Muscle of arm (tissue), 14 donors: ENCODE data around the gene PSG11. TPM values are rescaled to one million over a fixed set of nuclear protein-coding genes. Genes with fewer than 3 reads are reported as not detected.
"Not testable (repeated sequence)": the region's sequence is repeated elsewhere in the genome, so short reads cannot be mapped to it uniquely, and the experiment has no call there.

ENCODE experiments used
- DNase-seq: peaks from one replicate; pipeline ENCODE4 v3.0.0-alpha.2; 2013
- long read RNA-seq, 11 donors: transcript quantifications; one replicate each; lab custom pipeline, GENCODE V29; 2026
- polyA plus RNA-seq, 12 donors: library from polyadenylated mRNA; unstranded; fragments of 120-200 nt; gene quantifications; one replicate each; pipeline ENCODE4 v1.2.1, GENCODE V29; 2013; ENCODE audit not compliant: insufficient read length in 12 of 12

Gene PSG11
- polyA plus RNA-seq: 1 to 10 TPM in 3 of 12 donors, under 1 TPM in 7, not detected in 2; 0.29 to 2.0 (median 0.75) TPM
- long read RNA-seq, donor 1: 0 reads
- long read RNA-seq, donor 2: 0 reads
- long read RNA-seq, donor 3: 0 reads
- long read RNA-seq, donor 4: 0 reads
- long read RNA-seq, donor 5: 0 reads
- long read RNA-seq, donor 6, partial matches to known transcripts: 0 of 1 reads
- long read RNA-seq, donor 6, other reads (novel, unspliced or antisense): 0 of 1 reads
- long read RNA-seq, donor 7: 0 reads
- long read RNA-seq, donor 8: 0 reads
- long read RNA-seq, donor 9: 0 reads
- long read RNA-seq, donor 10: 0 reads
- long read RNA-seq, donor 11: 0 reads

DNA sequence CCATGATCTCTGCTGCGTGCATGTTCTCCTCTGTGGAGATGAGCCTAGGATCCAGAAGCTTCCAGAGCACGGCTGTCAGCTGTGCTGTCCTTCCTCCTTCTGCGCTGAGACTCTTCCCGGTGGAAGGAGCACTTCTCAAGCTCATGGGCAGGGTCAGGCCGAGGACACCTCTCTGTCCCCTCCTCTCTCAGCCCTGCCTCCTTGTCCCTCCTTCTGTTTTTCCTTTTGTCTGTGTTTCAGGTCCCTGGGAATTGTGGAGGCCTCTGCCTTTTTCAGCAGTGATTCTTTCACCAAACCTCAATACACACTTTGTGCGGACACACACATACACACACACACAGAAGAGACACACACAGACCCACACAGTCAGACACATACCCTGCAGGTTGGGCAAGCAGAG is at the start of gene PSG11:
TSS of gene PSG11 (minus strand) at position 101 of the 400 bp plus-strand sequence. CDS start at position 4, 97 bp downstream.
- DNase-seq: not testable (repeated sequence)

DNA sequence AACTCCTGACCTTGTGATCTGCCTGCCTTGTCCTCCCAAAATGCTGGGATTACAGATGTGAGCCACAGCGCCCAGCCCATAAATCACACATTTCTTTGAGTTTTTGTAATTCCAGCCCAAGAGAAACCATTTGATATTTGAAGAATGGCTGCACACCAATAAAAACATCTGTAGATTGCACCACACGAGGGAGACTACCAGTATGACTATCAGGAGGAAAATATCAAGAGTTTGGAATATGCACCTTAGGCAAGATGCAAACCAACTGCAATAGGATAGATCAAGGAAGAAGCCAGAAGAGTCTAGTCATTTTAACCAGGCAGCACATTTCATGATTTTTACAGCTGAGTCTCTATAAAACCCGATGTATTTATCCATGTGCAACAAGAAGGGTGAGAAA is 36.1 kb upstream of the PSG11 start:
- not testable (repeated sequence) for DNase-seq

DNA sequence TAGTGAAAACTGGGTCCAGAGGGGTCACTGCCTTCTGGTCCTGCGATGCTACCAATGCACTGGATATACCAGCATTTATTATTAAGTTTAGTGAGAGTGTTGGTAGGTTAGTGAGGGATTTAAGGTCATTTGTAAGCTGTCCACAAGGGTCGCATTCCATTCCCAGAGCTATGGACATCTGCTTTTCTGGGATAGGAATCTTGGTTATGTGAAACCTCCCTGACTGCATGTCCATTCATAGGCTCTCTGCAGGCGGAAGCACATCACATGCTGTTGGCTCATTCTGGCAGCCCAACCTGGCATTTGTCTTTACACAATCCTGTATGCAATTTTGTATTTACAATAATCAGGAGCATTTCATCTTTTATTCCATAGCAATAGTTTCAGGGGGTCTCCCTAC is 35.1 kb upstream of the PSG11 start:
- DNase-seq: not testable (repeated sequence)

DNA sequence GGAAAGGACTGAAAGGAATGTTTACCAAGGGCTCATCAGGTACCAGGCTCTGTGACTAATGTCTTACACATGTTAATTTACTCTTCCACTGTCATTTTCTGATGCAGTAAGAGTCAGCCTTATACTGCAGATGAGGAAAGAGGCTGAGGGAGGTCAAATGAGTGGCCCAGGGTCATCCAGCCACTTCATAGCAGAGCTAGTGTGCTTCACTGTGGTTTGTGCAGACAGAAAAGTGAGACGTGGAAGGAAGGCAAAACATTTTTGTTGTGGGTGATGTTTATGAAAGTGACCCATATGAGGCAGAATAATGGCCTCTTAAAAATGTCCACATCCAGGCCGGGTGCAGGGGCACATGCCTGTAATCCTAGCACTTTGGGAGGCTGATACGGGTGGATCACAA is 34.0 kb upstream of the PSG11 start:
- not testable (repeated sequence) for DNase-seq

DNA sequence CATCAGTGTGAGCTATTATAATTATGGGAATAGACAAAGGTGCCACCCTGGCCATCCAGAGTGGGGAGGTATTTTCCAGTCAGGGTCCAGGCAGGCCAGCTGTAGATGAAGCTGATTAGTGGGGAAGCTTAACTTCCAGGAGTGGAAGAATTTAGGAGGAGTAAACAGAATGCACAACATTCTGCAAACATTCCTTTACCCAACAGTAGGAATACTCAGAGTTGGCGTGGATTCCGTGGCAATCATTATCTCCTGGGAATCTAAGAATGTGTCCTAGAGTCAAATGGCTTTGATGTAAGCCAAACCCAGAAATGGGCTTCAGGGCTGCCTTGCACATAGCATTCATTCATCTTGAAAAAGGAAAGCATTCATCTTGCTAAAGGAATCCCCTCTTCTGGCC is 33.2 kb upstream of the PSG11 start:
- DNase-seq: not testable (repeated sequence)

DNA sequence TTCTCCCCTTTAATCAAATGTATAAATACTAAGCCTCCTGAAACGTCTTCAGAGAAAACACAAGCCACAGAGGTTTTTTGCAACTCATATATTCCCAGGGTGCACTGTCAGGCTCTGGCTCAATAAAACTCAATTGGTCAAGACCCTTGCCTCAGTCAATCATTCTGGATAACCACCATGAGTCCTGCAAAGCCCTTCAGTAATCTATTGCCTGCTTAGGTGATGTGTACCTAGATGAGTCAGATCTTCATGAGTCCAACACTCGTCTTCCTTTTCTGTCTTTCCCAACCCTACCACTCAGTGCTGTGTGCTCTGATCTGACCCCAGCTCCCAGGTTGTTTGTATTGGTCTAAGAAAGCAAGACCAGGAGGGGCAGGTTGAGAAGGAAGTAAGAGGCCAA is 32.2 kb upstream of the PSG11 start:
- DNase-seq: not testable (repeated sequence)

DNA sequence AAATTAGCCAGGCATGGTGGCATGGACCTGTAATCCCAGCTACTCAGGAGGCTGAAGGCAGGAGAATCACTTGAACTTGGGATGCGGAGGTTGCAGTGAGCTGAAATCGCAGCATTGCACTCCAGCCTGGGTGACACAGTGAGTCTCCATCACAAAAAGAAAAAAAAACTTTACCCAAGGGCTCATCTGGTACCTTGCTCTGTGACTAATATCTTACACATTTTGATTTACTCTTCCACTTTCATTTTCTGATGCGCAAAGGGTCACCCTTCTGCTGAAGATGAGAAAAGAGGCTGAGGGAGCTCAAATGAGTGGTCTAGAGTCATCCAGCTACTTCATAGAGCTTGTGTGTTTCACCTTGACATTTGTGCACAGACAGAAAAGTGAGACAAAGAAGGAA is 21.7 kb upstream of the PSG11 start:
- not testable (repeated sequence) for DNase-seq

DNA sequence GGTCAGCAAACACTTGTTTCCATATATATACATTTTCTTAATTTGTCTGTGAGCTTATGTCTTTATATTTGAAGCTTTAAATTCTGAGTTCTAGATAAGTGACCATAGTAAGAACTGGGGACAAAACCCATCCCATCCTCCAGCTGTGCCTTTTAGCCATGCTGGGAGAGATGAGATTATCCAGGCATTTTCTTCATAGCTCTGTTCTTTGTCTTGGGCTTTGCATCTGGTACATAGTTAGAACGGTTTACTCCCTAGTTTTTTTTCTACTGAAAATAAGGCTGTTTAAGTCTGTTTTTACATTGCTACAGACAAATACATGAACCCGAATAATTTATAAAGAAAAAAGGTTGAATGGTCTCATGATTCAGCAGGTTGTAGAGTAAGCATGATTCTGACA is 20.3 kb upstream of the PSG11 start:
- not testable (repeated sequence) for DNase-seq

DNA sequence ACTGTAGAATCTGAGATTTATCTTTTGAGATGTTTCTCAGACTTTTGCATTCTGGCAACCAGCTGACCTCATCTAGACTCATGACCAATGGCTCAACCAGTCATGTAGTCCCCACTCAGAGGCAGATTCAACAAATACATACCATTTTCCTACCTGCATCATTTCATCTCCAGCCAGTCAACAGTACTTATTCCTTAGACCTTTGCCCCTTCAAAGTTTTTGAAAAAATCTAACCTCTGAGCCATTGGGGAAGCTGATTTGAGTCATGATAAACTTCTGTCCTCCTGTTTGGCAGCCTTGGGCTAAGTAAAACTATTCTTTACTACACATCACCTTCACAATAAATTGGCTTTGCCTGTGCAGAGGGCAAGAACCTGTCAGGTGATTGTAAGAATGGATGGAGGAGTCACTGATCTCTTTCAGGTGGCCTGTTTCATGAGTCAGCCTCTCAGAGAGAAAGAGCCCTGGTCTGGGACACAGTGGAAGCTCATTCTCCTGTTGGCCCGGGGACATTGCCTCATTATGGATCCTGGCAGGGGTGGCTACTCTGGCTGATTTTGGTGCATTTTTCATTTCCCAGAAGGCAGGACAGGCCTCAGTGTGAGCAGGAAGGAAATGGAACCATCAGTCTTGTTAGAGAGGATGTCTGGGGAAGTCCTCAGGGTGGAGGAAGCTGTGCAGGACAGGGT is 17.4 kb upstream of the PSG11 start:
- DNase-seq: not testable (repeated sequence)

DNA sequence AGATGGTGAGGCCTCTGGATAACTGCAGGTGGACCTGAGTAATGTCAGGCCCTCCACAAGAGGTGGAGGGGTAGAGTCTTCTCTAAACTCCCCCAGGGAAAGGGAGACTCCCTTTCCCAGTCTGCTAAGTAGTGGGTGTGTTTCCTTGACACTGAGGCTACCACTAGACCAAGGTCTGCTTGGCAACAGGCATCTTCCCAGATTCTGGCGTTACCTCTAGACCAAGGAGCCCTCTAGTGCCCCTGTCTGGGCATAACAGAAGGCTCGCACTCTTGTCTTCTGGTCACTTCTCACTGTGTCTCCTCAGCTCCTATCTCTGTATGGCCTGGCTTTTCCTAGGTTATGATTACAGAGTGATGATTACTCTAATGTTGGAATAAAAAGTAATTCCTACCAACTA is 5.4 kb upstream of the PSG11 start:
- DNase-seq: not testable (repeated sequence)

DNA sequence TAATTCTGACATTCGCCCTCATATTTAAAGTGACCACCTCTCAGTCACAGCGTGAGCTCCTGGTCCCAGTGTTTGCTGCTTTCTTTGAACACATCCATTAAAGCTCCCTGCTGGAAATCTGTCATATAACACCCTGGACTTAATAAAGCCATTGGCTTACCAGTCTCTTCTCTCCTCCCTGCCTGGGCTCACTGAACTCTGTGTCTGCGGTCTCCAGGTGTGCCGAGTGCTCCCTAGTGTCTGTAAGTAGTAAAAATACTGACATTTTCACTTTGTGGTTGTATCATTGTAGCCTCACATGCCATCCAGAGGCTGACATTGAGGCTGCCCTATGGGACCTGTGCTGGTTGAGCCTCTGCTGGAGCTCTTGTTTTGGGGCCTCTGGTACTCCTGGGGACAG is 2.6 kb upstream of the PSG11 start:
- DNase-seq: no peak

DNA sequence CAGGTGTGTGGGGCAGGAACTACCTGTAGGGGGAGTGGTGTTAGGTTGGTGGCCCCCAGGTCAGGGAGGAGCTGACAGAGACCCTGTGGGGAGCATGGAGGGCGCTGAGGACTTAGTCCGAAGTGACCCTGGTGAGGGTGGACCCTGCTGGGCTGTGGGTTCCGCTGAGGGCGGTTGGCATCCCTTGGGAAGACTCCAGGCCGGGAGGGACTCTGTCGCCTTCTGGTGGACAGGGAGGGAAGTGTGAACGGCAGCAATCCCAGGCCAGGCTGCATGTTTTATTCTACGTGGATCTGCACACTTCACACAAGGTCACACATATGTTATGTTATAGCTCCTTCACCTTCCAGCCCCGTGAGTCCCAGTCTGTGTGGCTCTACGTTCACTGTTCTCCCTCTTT is 1.7 kb upstream of the PSG11 start:
- DNase-seq: not testable (repeated sequence)

DNA sequence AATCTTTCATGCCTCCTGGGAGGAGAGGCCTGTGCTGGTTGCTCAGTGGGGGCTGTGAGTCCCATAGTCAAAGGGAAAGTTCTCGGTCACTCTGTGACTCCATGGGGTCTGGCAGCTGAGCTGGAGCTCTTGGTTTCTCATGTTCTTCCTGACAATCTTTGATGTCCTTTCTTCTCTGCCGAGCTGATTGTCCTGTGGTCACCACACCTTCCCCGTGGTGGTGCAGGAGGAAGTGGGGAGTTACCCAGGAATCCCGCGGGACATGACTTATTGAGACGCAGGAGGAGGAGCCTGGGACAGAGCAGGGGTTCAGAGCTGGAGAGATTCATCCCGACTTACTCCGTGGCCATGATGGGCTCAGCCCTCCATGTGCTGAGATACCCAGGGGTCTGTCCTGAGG is 792 bp upstream of the PSG11 start:
- not testable (repeated sequence) for DNase-seq

DNA sequence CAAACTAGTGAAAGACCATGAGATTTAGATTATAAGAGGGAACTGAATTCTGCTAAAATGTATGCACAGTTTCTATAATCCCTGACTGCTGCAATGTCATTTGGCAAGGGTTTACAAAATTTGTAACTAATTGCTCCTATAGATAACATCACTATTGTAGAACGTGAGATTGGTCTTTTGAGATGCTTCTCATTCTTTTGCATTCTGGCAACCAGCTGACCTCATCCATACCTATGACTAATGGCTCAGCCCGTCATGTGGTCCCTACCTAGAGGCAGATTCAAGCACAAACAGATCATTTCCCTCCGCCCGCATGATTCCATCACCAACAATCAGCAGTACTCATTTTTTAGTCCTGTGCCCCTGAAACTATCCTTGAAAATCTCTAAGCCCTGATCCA is 4.2 kb downstream of the PSG11 start:
- DNase-seq: not testable (repeated sequence)

DNA sequence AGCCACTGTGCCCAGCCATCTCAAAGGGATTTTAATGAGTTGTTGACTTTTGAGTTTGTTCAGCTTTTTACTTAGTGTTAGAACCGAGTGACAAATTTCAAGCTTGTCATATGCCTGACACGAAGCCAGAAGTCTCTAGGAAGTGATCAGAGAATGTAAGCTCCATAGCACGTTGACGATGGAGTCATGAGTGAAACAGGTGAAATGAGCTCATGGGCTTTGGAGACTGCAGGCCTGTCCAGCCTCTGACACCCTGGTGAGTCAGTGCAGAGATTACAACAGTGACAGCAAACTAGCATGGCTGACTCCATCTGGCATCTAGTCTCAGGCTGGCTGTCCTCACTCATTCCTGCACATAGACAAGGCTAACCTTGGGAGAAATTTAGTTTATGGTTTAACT is 4.6 kb downstream of the PSG11 start:
- not testable (repeated sequence) for DNase-seq

DNA sequence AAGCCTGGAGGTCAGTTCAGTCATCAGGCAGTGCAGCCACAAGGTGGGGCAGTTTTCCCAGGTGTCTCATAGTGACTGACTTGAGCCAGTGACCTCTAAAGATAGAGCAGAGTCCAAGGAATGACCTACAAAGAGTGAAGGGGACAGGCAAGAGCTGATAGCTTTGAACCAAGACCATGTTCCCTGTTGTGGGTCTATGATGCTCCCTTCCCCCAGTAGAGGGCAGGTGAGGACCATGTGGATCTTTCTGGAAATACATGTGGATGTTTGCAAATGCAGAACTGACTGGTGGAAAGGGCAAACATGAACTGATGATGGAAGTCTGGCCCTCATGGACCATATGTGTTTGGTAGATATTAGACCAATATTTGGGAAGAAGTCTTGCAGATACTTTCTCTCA is 6.7 kb downstream of the PSG11 start:
- DNase-seq: not testable (repeated sequence)

DNA sequence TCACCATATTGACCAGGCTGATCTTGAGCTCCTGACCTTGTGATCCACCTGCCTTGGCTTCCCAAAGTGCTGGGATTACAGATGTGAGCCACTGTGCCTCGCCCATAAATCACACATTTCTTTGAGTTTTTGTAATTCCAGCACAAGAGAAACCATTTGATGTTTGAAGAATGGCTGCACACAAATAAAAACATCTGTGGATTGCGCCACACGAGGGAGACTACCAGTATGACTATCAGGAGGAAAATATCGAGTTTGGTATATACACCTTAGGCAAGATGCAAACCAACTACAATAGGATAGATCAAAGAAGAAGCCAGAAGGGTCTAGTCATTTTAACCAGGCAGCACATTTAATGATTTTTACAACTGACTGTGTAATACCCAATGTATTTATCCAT is 20.4 kb downstream of the PSG11 start:
- not testable (repeated sequence) for DNase-seq

DNA sequence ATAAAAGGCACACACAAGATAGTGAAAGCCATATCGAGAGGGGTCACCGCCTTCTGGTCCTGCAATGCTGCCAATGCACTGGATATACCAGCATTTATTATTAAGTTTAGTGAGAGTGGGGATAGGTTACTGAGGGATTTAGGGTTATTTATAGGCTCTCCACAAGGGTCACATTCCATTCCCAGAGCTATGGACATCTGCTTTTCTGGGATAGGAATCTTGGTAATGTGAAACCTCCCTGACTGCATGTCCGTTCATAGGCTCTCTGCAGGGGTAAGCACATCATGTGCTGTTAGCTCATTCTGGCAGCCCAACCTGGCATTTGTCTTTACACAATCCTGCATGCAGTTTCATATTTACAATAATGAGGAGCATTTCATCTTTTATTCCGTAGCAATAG is 21.4 kb downstream of the PSG11 start:
- not testable (repeated sequence) for DNase-seq

DNA sequence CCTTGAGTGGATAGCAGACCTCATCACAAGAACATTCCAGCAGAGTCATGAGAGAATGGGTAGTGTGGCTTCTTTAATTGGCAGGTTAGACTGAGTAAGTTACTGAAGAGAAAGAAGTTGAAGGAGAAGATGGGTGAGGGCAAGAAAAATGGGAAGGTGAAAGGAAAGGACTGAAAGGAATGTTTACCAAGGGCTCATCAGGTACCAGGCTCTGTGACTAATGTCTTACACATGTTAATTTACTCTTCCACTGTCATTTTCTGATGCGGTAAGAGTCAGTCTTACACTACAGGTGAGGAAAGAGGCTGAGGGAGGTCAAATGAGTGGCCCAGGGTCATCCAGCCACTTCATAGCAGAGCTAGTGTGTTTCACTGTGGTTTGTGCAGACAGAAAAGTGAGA is 22.6 kb downstream of the PSG11 start:
- not testable (repeated sequence) for DNase-seq

DNA sequence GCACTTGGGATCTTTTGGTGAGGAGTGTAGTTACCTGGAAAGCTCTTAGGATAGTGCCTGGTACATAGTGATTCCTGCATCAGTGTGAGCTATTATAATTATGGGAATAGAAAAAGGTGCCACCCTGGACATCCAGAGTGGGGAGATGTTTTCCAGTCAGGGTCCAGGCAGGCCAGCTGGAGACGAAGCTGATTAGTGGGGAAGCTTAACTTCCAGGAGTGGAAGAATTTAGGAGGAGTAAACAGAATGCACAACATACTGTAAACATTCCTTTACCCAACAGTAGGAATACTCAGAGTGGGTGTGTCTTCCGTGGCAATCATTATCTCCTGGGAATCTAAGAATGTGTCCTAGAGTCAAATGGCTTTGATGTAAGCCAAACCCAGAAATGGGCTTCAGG is 23.3 kb downstream of the PSG11 start:
- not testable (repeated sequence) for DNase-seq

DNA sequence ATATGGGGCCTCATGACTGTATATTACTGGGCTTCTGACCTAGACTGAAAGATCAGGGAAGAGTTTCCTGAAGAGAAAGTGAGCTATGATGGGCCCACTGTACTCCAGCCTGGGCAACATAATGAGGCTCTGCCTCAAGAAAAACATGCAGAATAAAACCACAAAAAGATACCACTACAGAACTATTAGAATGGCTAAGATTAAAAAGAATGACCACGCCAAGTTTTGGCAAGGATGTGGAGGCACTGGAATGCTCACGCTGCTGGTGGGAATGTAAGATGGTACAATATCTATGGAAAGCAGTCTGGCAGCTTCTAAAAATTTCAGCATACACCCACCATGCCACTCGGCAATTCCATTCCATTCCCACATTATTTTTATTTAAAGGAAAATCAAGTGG is 30.1 kb downstream of the PSG11 start:
- DNase-seq: not testable (repeated sequence)

DNA sequence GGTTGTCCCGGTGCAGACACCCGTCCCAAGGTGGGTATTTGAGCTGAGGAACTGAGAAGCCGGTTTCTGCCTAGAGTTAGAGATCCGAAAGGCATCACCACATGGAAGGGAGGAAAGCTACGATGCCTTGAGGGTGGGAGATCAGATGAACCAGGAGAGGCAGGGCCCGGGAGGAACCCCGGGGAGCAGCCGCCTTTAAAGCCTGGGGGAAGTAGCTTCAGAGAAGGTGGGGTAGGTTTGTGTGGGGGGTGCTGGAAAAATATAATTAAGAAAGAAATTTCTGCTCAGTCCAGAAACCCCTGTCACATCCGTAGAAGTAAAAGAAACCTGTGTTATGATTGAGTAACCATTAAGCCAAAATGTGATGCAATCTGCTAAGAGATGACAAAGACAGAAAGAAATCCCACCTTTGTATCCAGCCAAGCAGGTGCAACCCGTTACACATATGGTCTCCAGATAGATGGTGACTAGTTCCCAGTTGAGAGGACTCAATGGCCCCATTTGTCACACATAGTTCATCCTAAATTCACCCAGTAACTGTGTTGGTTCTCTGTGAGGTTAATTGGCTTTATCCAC is 34.2 kb downstream of the PSG11 start:
- not testable (repeated sequence) for DNase-seq

DNA sequence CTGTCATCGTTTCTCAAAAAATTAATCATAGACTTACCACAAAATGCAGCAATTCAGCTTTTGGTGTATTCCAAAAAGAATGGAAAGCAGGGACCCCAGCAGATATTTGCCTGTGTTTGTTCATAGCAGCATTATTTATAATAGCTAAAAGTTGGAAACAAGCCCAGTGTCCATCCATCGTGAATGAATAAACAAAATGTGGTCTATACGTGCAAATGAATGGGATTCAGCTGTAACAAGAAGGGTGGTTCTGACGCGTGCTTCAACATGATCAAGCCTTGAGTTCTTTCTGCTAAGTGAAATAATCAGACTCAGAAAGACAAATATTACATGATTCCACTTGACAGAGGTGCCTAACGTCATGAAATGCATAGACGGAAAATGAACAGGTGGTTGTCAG is 36.4 kb downstream of the PSG11 start:
- DNase-seq: no peak
